ENCODE data around the gene TAOK3.
"Not testable (repeated sequence)": the region's sequence is repeated elsewhere in the genome, so short reads cannot be mapped to it uniquely, and the experiment has no call there.

TAOK3 gene

GRCh38 chr12:118372541-118373495 is at the start of gene TAOK3:
Gene TAOK3, minus strand, starts transcription at chr12:118372907. Its CDS starts 117,340 bp downstream, at chr12:118255567.
- peak; percentile 98 for DNase-seq

- no peak for DNase-seq
Measured at GRCh38 chr12:118420673-118421072, 48.0 kb upstream of the TAOK3 start.

DNA sequence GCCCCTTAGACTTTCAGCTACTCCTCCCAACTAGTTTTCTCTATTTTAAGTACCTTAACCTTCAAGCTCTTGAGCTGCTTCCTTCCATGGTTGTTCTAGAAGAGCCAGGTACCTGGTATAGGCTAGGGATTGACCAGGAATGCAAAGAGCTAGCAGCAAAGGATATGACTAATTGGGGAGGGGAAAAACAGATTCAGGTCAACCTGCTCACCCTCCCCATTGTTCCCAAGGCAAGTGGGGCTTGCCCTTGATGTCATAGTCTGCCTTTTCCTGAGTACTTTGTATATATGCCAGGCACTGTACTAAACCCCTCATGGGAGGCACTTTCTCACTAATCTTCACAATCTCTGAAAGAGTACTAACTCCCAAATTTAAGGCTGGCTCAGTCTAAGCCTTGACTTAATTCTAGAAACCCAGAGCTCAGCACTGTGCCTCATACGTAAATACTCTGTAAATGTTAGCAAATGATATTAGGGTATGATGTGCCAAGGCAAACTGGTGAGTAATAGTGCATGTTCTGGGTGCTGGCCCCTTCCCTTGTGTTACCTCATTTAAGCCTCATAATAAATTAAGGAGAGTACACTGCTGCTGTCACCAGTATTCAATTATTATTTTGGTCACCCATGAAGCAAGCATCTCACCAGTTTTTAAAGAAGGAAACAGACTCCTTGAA is 45.8 kb upstream of the TAOK3 start:
- DNase-seq: no peak

- DNase-seq: no peak
Measured at GRCh38 chr12:118417942-118418341, 45.2 kb upstream of the TAOK3 start.

DNA sequence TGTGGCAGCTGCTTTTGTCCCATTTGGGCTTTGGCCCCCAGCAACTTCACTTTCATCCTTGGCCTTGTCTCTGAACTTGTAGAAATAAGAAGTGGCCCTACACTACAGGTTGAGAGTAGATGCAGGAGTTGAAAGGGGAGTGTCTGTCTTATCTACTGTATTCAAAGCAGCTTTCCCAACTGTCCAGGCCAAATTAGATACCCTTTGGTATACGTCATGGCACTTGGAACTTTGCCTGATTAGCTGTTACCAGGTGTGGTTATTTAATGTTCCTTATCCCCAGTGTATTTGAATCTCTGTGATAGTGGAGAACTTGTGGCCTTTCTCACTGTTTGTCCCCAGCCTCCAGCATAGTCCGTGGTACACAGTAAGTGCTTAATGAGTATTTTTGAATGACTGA is 37.1 kb upstream of the TAOK3 start:
- DNase-seq: no peak

DNA sequence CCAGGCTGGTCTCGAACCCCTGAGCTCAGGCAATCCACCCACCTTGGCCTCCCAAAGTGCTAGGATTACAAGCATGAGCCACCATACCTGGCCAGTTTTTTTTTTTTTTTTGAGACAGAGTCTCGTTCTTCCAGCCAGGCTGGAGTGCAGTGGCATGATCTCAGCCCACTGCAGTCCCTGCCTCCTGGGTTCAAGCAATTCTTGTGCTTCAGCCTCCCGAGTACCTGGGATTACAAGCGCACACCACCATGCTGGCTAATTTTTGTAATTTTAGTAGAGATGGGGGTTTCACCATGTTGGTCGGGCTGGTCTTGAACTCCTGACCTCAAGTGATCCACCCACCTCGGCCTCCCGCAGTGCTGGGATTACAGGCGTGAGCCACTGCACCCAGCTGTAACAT is 35.5 kb upstream of the TAOK3 start:
- not testable (repeated sequence) for DNase-seq

DNA sequence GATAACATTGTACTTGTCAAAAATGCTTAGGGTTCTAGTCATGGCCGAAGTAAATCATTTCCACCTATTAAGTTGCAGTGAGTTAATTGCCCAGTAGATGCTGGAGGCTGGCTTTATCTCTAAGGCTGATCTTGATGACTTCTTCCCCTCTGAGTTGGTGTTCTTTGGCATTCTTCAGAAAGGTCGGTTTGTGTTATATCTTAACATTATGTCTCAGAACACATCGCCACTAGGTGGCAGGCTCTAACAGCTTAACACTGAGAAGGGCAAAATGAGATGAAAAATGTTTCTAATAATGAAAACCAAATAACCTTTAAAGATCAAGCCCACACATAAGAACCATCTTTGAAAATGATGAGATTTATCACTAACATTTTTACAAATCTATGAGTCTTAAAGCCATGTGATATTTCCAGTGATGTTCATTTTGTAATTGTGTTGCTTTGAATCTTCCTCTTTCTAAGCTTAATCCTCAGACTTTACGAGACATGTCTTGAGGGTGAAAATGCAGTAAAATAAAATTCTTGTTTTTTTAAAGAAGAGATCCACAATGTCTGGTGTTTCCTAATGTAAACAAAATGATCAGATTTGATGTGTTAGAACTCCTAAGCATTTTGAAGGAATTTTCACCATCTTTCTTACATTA is 32.3 kb upstream of the TAOK3 start:
- DNase-seq: peak; percentile 37

DNA sequence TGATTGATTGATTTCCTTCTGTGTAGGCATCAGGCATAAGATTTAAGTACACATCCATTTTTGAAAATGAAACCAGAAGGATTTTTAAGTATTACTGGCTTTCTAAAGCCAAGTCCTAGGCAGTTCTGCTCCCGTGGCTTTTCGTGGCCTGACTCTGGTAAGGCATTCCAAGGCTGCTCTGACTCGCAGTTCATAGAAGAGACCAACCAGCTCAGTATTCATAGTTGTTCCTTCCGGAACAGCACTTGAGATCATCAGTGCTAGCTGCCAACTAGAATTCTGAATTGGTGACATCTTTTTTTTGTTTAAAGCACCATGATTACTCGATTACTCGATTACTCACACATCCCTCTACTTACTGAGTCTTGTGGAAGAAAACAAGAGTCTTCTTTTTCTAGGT is 29.5 kb upstream of the TAOK3 start:
- no peak for DNase-seq

- no peak for DNase-seq
Measured at GRCh38 chr12:118398940-118399339, 26.2 kb upstream of the TAOK3 start.

DNA sequence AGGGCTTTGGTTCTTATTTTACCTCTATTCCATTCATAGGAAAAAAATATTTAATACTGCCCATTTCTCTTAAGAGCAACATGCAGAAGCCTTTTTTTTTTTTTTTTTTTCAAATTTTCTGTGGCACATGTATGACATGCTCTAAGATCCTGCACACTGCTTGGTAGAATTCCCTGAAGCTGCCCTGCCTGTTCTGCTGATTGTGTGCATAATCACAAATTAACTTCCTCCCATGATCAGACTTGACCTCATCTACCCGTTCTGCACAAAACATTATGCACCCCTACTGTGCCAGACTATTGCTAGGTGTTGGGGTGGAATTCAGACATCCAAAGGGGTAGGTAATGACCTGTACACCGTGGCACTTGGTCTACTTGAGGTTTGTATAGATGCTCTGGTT is 25.8 kb upstream of the TAOK3 start:
- no peak for DNase-seq

GRCh38 chr12:118397708-118398440 is 25.2 kb upstream of the TAOK3 start:
- no peak for DNase-seq

DNA sequence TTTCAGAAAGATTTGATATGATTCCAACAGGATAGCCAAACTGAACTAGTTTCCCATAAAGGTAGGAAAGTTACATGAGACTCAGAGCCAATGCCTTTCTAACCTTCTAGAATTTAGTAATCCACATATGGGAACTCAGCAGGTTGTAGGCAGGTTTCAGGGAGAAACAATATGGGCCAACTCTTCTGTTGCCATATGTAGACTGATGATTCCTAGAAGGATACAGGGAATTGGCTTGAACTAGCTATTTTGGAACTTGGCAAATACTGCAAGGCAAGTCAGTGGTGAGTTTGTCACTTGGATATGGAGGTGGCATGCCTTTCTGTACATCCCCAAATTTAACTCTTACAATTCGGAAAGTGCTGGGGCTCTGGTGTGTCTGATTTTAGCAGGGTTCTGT is 19.1 kb upstream of the TAOK3 start:
- DNase-seq: no peak

DNA sequence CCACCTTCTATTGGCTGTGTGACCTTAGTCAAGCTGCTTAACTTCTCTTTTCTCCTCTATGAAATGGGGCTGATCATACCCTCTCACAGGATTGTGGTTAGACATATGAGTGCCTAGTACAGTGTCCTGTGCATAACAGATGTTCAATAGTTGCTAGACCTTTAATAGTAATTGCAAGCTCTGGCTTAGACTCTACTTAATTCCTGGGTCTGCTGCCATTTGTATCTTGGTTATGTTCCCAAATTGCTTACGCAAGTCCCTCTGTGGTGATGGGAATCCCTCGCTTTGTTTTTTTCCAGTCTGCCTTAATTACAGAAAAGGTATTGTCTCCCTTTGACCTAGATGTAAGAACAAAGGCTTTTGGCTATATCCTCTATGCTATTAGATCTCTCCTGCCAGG is 18.7 kb upstream of the TAOK3 start:
- no peak for DNase-seq

DNA sequence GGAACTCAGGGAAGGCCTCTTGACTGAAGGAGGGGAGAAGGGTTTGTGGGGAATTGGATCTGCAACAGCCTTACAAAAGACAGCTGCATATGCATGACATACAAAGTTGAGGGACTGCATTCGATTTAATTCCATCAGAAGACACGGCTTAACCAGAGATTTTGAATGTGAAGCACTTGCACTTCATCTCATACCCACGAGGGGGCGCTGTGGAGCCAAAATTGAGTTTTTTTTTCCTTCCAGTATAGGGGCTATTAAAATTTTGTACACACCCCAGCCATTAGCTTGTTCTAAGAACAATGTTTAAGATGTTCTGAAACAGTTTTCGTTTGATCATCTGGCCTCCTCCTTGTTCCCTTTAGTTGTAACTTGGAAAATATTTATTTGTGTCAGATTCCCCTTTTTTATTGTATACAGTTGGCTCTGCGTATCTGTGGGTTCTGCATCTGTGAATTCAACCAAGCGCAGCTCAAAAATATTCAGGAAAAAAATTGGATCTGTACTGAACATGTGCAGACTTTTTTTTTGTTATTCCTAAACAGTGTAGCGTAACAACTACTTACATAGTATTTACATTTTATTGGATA is 5.3 kb upstream of the TAOK3 start:
- DNase-seq: peak; percentile 37

- DNase-seq: no peak
Measured at GRCh38 chr12:118377021-118377883, 4.5 kb upstream of the TAOK3 start.

DNA sequence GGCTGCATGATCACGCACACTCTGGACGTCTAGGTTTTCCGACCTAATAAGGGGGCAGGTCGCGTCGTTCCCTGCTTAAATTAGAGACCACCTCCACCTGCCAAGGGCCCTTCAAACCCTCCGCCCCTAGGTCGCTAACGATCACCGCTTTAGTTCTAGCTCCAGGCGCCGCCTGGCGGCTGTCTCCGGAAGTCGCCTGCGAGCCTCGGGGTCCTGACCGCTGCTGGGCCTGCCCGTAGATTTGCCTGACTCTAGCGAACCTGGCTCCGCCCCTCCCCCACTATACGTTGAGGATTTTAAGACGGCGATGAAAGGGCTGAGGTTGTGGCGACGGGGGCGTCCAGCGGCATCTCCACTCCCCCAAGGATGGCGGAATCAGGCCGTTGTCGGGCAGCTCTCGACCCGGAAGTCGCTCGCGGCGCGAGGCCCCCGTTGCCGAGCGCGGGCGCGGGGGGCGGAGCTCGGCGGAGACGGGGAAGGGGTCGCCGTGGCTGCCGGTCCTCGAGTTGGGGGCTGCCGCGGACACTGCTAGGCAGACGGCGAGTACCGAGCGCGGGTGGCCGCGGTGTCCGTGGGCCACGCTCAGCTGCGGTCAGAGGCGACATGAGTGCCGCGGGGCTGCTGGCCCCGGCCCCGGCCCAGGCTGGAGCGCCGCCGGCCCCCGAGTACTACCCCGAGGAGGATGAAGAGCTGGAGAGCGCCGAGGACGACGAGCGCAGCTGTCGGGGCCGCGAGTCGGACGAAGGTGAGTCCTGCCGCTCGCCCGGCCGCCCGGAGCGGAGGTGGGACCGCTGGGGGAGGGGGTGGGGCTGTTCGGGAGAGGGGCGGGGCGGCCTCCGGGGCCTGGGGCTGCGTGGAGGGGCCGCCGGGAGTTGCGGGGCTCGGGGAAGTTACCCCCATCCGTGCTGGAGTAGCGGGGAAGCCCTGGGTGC is 3.6 kb upstream of the TAOK3 start, which contains the start of gene SUDS3:
Gene SUDS3 (plus strand): TSS at position 467 of the 932 bp plus-strand sequence. CDS start 137 bp downstream, at position 604.
- DNase-seq: peak; percentile 45

DNA sequence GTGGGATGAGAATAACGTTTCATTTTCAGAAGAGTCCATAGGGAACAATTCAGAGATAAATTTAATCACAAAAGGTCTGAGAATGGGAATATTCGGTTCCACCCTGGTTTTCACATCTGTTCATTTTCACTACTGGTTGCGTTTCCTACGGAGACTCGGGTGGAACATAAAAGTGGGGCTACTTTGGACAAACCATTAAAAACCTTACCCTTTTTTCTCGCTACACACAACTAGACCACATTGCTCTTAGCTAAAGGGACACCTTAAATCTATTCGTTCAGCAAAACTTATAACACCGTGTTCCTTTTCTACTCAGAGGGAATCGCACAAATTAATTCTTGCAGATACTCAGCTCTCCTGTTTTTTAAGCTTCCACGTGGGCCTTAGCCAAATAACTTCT is 2.6 kb upstream of the TAOK3 start:
- DNase-seq: no peak

DNA sequence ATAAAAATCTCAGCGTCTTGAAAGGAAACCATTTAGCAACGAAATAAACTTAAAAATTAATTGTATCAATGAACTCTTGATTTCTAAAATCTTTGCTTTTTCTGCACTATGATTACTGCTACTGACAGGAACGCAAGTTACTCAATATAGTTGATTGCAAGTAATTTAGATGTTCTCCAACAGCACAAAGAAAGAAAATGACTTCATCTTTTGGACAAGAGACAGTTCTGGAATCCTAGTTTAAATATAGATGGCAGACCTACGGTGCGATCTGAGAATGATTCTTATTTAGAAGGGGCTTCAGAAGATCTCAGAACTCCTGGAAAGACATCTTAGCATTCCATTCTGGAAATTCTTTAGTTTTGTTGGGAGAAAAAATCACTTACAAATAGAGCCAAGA is 2.2 kb upstream of the TAOK3 start:
- DNase-seq: peak; percentile 11

GRCh38 chr12:118374126-118374725 is 1.5 kb upstream of the TAOK3 start:
- no peak for DNase-seq

DNA sequence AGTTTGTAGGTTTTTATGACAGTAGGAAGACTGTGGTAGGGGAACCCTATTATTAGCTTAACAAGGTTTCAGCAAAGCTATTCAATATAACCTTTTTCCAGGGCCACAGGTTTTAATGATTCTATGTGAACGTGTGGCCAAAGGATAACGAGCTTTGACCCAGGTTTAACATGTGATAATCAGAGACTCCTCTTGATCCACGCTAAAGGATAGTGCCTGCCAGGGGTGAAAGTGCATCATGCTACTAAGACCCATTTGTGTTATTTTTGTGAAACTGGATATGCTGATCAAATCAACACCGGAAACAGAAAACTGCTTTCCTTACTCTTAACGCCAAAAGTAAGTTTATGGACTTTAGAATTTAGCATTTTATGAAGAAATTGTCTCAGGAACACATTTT is 909 bp upstream of the TAOK3 start:
- peak; percentile 20 for DNase-seq
